NOMO-1 treated with DMSO at 0.1 percent for 48 hours (cell line): ENCODE results near the gene SCAMP4.

ENCODE experiments used
- DNase-seq: peaks from one replicate; lab custom pipeline; 2025; ENCODE audit not compliant: unreplicated experiment; lab: John Stamatoyannopoulos, UW

SCAMP4 gene

DNA sequence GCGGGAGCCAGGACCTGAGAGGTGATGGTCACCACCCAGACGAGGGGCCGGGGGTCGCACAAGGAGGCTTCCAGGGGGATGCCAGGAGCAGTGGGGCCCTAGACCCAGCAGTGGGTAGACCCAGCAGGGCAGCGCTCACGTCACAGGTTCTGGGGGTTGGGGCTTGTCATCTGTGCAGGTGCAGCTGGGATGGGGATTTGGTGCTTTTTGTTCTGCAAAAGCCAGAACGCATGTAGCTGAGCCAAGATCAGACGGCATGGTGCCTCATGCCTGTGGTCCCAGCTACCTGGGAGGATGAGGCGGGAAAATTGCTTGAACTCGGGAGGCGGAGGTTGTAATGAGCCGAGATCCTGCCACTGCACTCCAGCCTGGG, 50.9 kb downstream of the SCAMP4 start:
- no peak for DNase-seq

DNA sequence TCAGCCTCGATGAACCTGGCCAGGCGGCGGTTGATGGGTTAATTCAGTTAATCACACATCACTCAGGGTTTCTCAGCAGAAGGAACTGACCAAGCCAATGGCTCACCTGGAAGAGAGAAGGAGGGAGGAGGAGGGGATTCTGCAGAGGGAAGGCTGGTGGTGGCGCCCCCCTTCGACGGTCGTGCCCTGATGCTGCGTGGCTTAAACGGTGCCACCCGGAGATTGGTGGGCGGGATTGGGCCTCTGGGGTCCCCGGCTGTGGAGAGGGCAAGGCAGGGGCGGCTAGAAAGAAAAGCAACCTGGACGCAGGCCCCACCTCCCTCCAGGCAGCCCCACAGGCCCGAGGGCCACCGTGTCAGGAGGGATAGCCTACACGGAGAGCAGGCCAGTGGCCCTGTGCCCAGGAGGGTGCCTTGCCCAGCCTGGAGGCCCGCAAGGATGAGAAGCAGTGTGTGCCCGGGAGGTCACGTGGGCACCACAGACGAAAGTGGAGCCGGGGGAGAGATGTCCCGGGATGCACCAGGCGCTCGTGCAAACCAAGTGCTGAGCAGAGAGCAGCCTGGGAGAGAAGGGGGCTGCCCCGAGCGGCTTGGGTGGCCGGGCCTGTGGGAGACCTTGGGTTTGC, 51.8 kb downstream of the SCAMP4 start:
- no peak for DNase-seq

DNA sequence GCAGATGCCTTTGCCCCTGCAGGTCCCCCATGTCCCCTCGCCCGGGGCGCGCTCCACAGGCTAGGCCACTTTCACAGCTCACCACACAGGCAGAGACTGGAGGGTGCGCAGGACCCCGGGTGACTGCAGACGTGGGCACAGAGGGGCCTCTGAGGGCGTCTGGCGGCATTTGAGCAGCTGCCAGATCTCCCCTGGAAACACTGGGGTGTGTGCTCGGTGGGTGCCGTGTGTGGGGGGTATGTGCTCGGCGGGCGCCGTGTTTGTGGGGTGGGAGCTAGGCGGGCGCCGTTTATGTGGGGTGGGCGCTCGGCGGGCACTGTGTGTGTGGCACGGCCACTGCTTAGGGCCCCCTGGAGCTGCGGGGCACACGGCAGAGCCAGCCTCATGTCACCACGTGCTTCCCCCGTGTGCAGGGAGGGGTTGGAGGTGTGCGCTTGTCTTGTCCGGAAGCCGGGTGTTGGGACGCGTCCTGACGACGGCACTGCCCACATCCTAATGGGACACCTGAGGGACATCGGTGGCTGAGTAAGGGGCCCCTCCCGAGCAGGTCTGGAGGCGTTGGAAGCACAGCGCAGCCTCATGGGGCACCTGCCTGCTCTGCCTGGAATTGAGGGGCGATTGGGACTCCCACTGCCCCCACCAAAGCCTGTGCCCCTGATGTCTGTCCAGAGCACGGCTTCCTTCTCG, 52.5 kb downstream of the SCAMP4 start:
- DNase-seq = no peak

DNA sequence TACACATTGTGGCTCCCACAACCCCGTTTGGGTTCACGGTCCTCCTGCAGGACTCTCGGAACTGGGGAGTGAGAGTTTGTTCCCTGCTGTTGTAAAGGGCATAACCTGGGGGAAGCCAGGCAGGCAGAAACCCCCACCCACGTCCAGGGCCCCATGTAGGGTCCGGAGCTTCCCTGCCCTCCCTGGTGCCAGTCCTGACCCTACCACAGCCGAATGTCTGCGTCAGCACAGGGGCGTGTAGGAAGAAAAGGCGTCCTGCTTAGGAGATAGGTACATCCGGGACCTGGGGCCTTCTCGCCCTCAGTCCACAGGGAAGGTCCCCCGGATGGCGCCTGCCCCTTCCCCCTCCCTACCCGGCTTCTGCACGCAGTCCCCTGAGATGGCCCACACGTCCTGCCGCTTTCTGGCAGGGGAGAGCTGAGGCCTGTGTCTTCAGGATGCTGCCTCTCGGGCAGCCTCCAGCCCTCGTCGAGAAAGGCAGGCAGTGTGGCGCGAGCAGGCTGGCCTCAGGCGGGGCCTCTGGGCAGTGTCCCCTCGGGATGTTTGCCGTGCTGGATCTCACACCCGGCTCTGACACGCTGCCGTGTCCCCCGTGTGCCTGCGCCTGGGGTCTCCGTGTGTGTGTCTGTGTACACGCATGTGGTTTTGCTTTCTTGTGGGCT, 54.9 kb downstream of the SCAMP4 start:
- no peak for DNase-seq

- no peak for DNase-seq
These were observed 56.0 kb downstream of the SCAMP4 start for GRCh38 chr19:1961000-1961883.

DNA sequence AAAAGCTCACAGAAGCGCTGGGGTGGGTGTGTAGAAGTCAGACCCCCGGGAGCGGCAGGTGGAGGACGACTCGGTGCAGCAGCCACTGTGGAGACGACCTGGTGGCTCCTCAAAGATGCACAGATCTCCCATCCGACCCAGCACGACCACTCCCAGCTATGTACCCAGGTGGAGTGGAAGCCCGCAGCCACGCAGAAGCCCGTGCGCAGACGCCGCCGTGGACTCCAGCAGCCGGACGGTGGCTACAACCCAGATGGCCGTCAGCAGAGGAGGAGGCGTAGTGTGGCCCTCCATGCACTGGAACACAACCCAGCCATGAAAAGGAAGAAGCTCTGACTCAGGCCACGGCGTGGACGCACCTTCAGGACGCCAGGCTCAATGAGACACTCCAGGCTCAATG, 57.5 kb downstream of the SCAMP4 start:
- no peak for DNase-seq

DNA sequence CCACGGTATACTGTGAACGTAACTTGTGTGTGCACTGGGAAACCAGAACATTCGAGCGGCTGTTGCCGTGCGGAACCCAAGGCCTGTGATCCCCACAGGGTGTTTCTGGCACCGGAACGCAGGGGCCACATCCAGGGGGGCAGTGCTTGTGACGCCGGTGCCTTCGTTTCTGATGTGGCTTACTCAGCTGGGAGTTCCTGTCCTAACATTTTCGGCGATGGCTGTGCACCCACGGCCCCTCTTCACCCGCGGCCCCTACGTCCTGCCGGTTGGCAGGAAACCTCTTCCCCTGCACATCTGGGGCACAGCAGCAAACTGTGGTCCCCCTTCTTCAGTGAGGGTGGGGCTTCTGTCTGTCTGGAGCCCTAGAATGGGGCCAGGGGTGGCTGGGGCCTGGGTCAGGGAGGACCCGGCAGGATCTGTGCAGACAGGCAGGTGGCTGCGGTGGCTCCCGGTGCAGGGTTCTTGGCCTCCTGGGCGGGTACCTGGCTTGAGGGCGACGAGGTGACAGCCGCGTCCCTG, 61.9 kb downstream of the SCAMP4 start:
- no peak for DNase-seq

GRCh38 chr19:1968279-1969175, 63.3 kb downstream of the SCAMP4 start:
- no peak for DNase-seq

GRCh38 chr19:1969176-1970002, 64.2 kb downstream of the SCAMP4 start:
- no peak for DNase-seq

GRCh38 chr19:1970003-1970805, 65.0 kb downstream of the SCAMP4 start:
- no peak for DNase-seq

DNA sequence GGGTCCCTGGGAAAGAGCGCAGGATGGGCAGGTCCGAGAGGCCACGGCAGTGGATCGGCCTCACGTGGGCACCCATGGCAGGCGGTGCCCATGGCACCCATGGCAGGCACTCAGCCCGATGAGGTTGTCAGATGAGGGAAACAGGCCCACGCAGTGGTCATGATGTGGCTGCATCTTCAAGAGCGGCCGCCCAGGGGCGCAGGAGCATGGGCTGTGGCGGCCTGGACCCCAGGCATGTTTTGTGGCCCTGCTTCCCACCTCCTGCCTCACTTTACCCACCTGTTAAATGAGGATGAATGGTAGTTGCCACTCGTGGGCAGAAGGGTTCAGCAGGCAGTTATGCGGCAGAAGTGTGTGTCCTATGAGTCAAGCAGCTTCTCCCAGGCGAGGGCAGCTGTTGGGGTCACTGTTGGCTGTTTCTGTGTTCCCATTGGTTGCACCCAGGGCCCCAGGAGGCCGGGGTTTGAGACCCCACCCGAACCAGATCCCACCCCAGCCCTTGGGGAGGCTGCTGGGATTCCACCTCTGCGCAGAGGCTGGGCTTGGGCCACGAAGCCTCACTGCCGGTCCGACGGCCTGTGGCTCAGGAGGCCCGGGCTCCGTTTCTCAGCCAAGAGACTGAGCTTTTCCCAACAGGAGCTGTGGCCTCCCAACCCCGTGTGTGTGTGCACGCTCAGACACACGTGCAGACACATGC, 65.8 kb downstream of the SCAMP4 start:
- no peak for DNase-seq

DNA sequence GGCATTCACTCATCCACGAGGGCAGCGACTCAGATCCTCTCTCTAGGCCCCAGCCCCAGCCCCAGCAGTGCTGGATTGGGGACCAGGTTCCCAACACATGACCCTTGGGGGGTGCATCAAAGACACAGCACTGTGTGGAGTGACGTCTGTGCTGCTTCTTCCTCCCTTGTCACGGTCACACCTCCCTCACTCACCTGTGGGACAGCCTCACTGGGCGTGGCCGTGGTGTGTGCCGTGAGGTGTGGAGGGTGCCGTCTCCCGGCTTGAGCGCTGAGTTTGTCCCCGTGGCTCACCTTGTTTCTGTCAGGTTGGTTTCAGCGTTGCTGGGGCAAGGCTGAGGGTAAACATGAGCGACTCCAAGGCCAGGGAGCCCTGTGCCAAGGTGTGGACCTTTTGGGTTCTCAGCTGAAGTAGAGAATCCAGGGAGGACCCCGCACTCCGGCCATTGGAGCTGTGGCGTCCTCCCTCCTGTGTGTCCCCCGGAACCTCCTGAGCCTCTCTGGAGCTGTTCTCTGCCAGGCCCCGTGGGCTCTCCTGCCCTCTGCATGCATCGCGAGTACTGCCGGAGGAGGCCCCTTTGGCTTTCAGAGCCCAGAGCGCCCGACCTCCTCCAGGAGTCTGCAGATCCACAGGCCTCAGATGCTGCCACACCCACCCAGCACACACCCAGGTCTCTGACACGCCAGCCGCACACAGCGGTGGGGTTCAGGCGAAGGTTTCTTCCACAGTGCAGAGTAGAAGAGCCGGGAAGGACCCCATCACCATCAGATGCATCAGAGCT, 69.4 kb downstream of the SCAMP4 start:
- DNase-seq = no peak

DNA sequence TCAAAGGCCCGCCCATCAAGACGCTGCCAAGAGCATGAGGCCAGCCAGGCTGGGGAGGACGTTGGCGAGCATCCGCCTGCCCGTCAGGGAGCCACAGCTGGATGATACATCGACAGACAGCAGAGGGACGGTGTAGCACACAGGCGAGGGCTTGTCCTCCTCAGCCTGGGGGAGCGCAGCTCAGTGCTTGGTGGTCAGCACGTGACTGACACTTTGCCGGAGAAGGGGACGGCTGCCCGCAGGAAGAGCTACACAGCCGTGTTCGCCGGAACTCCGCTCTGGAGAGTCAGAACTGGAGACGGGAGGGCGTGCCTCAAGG, 69.9 kb downstream of the SCAMP4 start:
- DNase-seq = no peak
